Measurements from ENCODE around the gene MGRN1.

The MGRN1 gene

GRCh38 chr16:4655801-4656200 lies 31.2 kb downstream of the MGRN1 start:
- H2AFZ ChIP-seq (ENCODE audit: low read depth, low read length) = no peak overlapping the region
- TF ChIP-seq CTCF (IDR thresholded peaks at IDR 0.05; ENCODE audit: borderline replicate concordance, extremely low read depth, low read length, poor library complexity, severe bottlenecking) = no peak
- TF ChIP-seq EZH2 (IDR thresholded peaks at IDR 0.05; ENCODE audit: borderline replicate concordance, low read depth, low read length, severe bottlenecking) = no peak
- DNase-seq (no peak), ATAC-seq (ENCODE audit: insufficient read depth, low read depth) (no peak)
- H3K79me2 ChIP-seq (ENCODE audit: insufficient read depth, low read length) = peaks cover 2% of the 10 kb centered on the region; the same call in 1 of the 2 replicates
- no peak overlapping the region for H3K9ac ChIP-seq (ENCODE audit: low read depth, low read length)
- H3K9me3 ChIP-seq (ENCODE audit: insufficient read depth, low read length, severe bottlenecking) = no peaks in the 10 kb centered on the region
- no peaks in the 10 kb centered on the region for H3K27me3 ChIP-seq (ENCODE audit: insufficient read depth, low read length, poor library complexity)
- H3K36me3 ChIP-seq (ENCODE audit: insufficient read depth, low read length) = peaks cover 70% of the 10 kb centered on the region
- peaks cover 24% of the 10 kb centered on the region for H4K20me1 ChIP-seq (ENCODE audit: insufficient read depth, low read length)
- no peak overlapping the region for H3K27ac ChIP-seq (ENCODE audit: low read length)
- H3K4me3 ChIP-seq (ENCODE audit: low read depth in 1 of 2, low read length in 2 of 2) = no peak overlapping the region
- no peak overlapping the region for H3K4me2 ChIP-seq (ENCODE audit: insufficient read depth, low read length)
- no peaks in the 10 kb centered on the region for H3K4me1 ChIP-seq (ENCODE audit: insufficient read depth, low read length)

- DNase-seq = no peak
- peaks cover 4% of the 10 kb centered on the region; the same call in 1 of the 2 replicates for H3K79me2 ChIP-seq (ENCODE audit: insufficient read depth, low read length)
- no peak overlapping the region for H3K9ac ChIP-seq (ENCODE audit: low read depth, low read length)
- H3K27me3 ChIP-seq (ENCODE audit: insufficient read depth, low read length, poor library complexity) = no peaks in the 10 kb centered on the region
- no peak overlapping the region for H3K4me2 ChIP-seq (ENCODE audit: insufficient read depth, low read length)
- H3K4me3 ChIP-seq (ENCODE audit: low read depth in 1 of 2, low read length in 2 of 2) = no peak overlapping the region
- no peak overlapping the region for H3K27ac ChIP-seq (ENCODE audit: low read length)
- H3K9me3 ChIP-seq (ENCODE audit: insufficient read depth, low read length, severe bottlenecking) = no peaks in the 10 kb centered on the region
- no peak for TF ChIP-seq CTCF (IDR thresholded peaks at IDR 0.05; ENCODE audit: borderline replicate concordance, extremely low read depth, low read length, poor library complexity, severe bottlenecking)
- H3K4me1 ChIP-seq (ENCODE audit: insufficient read depth, low read length) = no peaks in the 10 kb centered on the region
- H4K20me1 ChIP-seq (ENCODE audit: insufficient read depth, low read length) = peaks cover 26% of the 10 kb centered on the region
- peaks cover 68% of the 10 kb centered on the region for H3K36me3 ChIP-seq (ENCODE audit: insufficient read depth, low read length)
- no peak for ATAC-seq (ENCODE audit: insufficient read depth, low read depth)
- no peak overlapping the region for H2AFZ ChIP-seq (ENCODE audit: low read depth, low read length)
Observed at GRCh38 chr16:4656221-4656620, 31.6 kb downstream of the MGRN1 start.

- H3K4me1 ChIP-seq (ENCODE audit: insufficient read depth, low read length) = no peaks in the 10 kb centered on the region
- H3K4me2 ChIP-seq (ENCODE audit: insufficient read depth, low read length) = no peak overlapping the region
- H3K4me3 ChIP-seq (ENCODE audit: low read depth in 1 of 2, low read length in 2 of 2) = no peak overlapping the region
- no peak overlapping the region for H2AFZ ChIP-seq (ENCODE audit: low read depth, low read length)
- ATAC-seq (ENCODE audit: insufficient read depth, low read depth) (no peak), DNase-seq (no peak)
- peaks cover 30% of the 10 kb centered on the region for H4K20me1 ChIP-seq (ENCODE audit: insufficient read depth, low read length)
- H3K9me3 ChIP-seq (ENCODE audit: insufficient read depth, low read length, severe bottlenecking) = no peaks in the 10 kb centered on the region
- H3K79me2 ChIP-seq (ENCODE audit: insufficient read depth, low read length) = peaks cover 10% of the 10 kb centered on the region; the same call in 1 of the 2 replicates
- TF ChIP-seq EZH2 (IDR thresholded peaks at IDR 0.05; ENCODE audit: borderline replicate concordance, low read depth, low read length, severe bottlenecking) = no peak
- TF ChIP-seq CTCF (IDR thresholded peaks at IDR 0.05; ENCODE audit: borderline replicate concordance, extremely low read depth, low read length, poor library complexity, severe bottlenecking) = no peak
- no peaks in the 10 kb centered on the region for H3K27me3 ChIP-seq (ENCODE audit: insufficient read depth, low read length, poor library complexity)
- H3K36me3 ChIP-seq (ENCODE audit: insufficient read depth, low read length) = peaks cover 68% of the 10 kb centered on the region
- H3K9ac ChIP-seq (ENCODE audit: low read depth, low read length) = no peak overlapping the region
- H3K27ac ChIP-seq (ENCODE audit: low read length) = no peak overlapping the region
Observed at GRCh38 chr16:4656695-4657686, 32.4 kb downstream of the MGRN1 start.
